Ishikawa (cell line): ENCODE measurements around the gene FIS1.

Experiments
- CEBPB ChIP-seq: IDR thresholded peaks from 2 replicates; pipeline ENCODE4 v1.6.1; 2012
- CREB1 ChIP-seq: IDR thresholded peaks from 2 replicates; pipeline ENCODE4 v1.6.1; 2012; ENCODE audit warnings: low read depth
- EGR1 ChIP-seq: IDR thresholded peaks from 2 replicates; pipeline ENCODE4 v1.6.1; 2012
- EP300 ChIP-seq: IDR thresholded peaks from 2 replicates; pipeline ENCODE4 v1.6.1; 2012; ENCODE audit warnings: borderline replicate concordance
- FOXM1 ChIP-seq: IDR thresholded peaks from 2 replicates; pipeline ENCODE4 v1.6.1; 2012; ENCODE audit warnings: low read depth, borderline replicate concordance
- MAX ChIP-seq: IDR thresholded peaks from 2 replicates; pipeline ENCODE4 v1.6.1; 2012
- NFIC ChIP-seq: IDR thresholded peaks from 2 replicates; pipeline ENCODE4 v1.6.1; 2012
- RAD21 ChIP-seq: IDR thresholded peaks from 2 replicates; pipeline ENCODE4 v1.6.1; 2012; ENCODE audit warnings: low read depth
- REST ChIP-seq: IDR thresholded peaks from 2 replicates; pipeline ENCODE4 v1.6.1; 2012; ENCODE audit warnings: low read depth, mild to moderate bottlenecking
- TAF1 ChIP-seq: IDR thresholded peaks from 2 replicates; pipeline ENCODE4 v1.6.1; 2012; ENCODE audit warnings: low read depth, mild to moderate bottlenecking
- TCF12 ChIP-seq: IDR thresholded peaks from 2 replicates; pipeline ENCODE4 v1.6.1; 2012; ENCODE audit warnings: low read depth
- TEAD4 ChIP-seq: IDR thresholded peaks from 2 replicates; pipeline ENCODE4 v1.6.1; 2012
- USF1 ChIP-seq: IDR thresholded peaks from 2 replicates; pipeline ENCODE4 v1.6.1; 2012
- YY1 ChIP-seq: IDR thresholded peaks from 2 replicates; pipeline ENCODE4 v1.6.1; 2012; ENCODE audit warnings: low read depth
- ZBTB7A ChIP-seq: IDR thresholded peaks from 2 replicates; pipeline ENCODE4 v1.6.1; 2012; ENCODE audit warnings: low read depth

FIS1 gene

GRCh38 chr7:101245147-101245668, 327 bp upstream of the FIS1 start:
- TF ChIP-seq CEBPB (no peak), NFIC (no peak), USF1 (peak; percentile 84)

GRCh38 chr7:101243646-101244374, 1.1 kb downstream of the FIS1 start:
- TF ChIP-seq ZBTB7A = peak; percentile 68; the same call in 1 of the 2 replicates
- no peak for TF ChIP-seq TAF1

DNA sequence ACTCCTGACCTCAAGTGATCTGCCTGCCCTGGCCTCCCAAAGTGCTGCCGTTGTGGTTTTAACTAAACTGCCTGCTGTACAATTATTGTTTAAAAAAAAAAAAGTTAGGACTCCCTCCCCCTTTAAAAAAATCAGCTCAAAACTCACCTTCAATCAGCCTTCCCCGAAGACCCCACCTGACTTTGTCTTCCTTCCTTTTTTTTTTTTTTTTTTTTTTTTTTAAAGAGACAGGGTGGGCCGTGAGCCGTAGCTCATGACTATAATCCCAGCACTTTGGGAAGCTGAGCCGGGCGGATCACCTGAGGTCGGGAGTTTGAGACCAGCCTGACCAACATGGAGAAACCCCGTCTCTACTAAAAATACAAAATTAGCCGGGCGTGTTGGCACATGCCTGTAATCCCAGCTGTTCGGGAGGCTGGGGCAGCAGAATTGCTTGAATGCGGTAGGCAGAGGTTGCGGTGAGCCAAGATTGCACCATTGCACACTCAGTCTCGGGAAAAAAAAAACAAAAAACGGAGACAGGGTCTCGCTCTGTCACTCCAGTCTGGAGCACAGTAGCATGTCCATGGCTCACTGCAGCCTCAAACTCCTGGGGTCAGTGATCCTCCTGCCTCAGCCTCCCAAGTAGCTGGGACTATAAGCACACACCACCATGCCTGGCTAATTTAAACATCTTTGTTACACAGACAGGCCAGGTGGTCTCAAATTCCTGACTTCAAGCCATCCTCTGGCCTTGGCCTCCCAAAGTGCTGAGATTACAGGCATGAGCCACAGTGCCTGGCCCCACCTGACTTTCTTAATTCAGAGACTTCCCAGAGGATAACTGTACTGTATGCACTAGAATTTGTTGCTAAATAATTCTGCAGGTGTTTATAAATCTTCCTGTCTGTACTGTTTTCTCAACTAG, 3.2 kb downstream of the FIS1 start:
- TF ChIP-seq TEAD4 (no peak), TAF1 (no peak), NFIC (no peak)

DNA sequence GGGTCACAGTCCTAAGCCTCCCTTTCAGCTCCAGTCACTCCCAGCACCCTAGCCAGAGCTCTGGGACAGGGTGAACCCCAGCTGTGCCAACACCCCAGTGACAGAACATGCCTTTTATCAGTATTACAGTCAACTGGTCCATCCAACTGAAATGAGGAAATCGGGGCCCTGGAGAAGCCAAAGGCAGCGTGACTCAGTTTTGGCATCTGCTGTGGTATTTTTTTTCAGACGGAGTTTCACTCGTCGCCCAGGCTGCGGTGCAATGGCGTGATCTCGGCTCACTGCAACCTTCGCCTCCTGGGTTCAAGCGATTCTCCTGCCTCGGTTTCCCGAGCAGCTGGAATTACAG, 3.9 kb downstream of the FIS1 start:
- TF ChIP-seq REST (no peak), CREB1 (no peak), RAD21 (no peak)

DNA sequence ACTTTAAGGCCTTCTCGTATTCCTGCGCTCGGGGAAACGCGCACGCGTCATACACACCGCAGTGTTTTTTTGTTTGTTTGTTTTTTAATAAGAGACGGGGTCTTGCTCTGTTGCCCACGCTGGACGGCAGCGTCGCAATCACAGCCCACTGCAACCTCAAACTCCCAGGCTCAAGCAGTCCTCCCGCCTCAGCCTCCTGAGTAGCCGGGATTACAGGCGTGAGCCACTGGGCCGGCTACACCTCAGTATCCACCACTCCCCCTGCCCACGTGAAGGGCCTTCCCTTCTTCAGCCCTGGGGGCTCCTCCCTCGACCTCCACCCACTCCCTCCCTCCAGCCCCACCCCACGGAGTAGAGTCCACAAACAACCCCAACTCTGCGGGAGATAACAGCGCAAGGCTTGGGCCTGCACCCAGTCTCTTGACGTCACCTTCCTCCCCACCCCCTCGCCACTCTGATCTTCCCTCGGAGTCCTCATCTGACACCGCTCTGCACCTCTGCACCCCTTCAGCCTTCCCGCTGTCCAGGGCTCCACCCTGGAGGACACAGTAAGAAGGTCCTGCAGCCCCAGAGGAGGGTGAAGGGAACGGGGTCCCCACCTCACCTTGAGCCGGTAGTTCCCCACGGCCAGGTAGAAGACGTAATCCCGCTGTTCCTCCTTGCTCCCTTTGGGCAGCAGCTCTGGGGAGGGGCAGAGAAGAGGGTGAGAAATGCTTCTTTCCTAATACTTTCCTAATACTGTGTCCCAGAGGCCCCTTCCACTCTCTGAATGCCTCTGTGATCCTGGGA, 4.5 kb downstream of the FIS1 start:
- TF ChIP-seq REST (no peak), CREB1 (no peak), USF1 (no peak), RAD21 (no peak), ZBTB7A (no peak), TAF1 (no peak), MAX (no peak), TCF12 (no peak), EGR1 (no peak), TEAD4 (no peak), YY1 (no peak), FOXM1 (no peak), CEBPB (no peak)

DNA sequence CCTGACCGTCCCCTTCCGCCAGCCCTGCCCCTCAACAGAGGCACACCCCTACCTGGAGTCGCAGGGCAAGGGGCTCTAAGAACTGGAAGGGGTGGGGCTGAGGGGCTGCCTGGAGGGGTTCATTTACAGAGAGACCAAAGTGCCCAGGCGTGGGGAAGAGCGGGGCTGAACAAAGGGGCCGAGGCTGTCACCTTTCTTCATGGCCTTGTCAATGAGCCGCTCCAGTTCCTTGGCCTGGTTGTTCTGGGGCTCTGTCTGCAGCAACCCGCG, 5.0 kb downstream of the FIS1 start:
- TF ChIP-seq RAD21 (no peak), EGR1 (no peak), CREB1 (no peak), CEBPB (no peak), ZBTB7A (no peak), EP300 (no peak), TCF12 (no peak), REST (no peak), NFIC (no peak), YY1 (no peak)
